HCT116 (cell line): Measurements from ENCODE around the gene HK1. TPM values are rescaled to one million over a fixed set of nuclear protein-coding genes. Genes with fewer than 3 reads are reported as not detected.

Experiments
- ATAC-seq: fragments of 200-7000 bp; cut with Tn5 transposase; 2 replicates; pipeline ENCODE4 v1.9.1; 2020; ENCODE audit warnings: mild to moderate bottlenecking, moderate library complexity
- BruUV-seq: library from RNA; stranded (reverse); fragments of 400-500 nt; replicated peaks from 2 replicates; lab custom pipeline; 2021; lab: Mats Ljungman, UMichigan
- CTCF ChIA-PET: fragments of 300-600 bp; sonication (Branson Sonifier 250); formaldehyde crosslinking; loops from one replicate; lab custom pipeline; 2021; ENCODE audit warnings: antibody characterized with exemption; lab: Charles Lee
- POLR2A ChIA-PET: fragments of 300-600, 350-600 bp; sonication (Branson Sonifier 250); formaldehyde crosslinking; loops from one replicate; lab custom pipeline; 2021; ENCODE audit warnings: antibody characterized with exemption; lab: Charles Lee
- RAD21 ChIA-PET, 2 experiments: fragments of 300-600 bp; sonication (Branson Sonifier 250); formaldehyde crosslinking; loops; one replicate each; lab custom pipeline; 2023; ENCODE audit warnings: low total read pairs in 2 of 2; ENCODE audit not compliant: uncharacterized antibody in 2 of 2, unreplicated experiment in 2 of 2, low non-redundant PET in 1 of 2; lab: Charles Lee
- DNase-seq: peaks from one replicate; pipeline ENCODE4 v3.0.0-alpha.2; 2010; ENCODE audit warnings: low read depth, low spot score
- H2AFZ ChIP-seq: fragments of 200-600 bp; shearing (Covaris generic), sonication (generic); 2 replicates; pipeline ENCODE4 v1.6.1; 2017; ENCODE audit warnings: low read depth, mixed run types, mixed read lengths, antibody characterized with exemption, low read length; ENCODE audit not compliant: poor library complexity, severe bottlenecking
- H3K27ac ChIP-seq: 2 replicates; pipeline ENCODE4 v1.5.1; 2012; ENCODE audit warnings: low read depth, low read length
- H3K27me3 ChIP-seq: fragments of 200-600 bp; sonication (generic); 2 replicates; pipeline ENCODE4 v1.6.1; 2016; ENCODE audit warnings: mixed run types, low read length, mixed read lengths; ENCODE audit not compliant: insufficient read depth
- H3K36me3 ChIP-seq, 2 experiments: fragments of 200-500 bp in 1 of 2; fragments of 200-600 bp in 1 of 2; sonication (Bioruptor generic) in 1 of 2; sonication (generic) in 1 of 2; 2 replicates each; pipeline versions ENCODE4 v1.5.1 to v1.6.1; 2014 to 2016; ENCODE audit warnings: low read length in 2 of 2, inconsistent platforms in 1 of 2, mixed read lengths in 1 of 2, mixed run types in 1 of 2; ENCODE audit not compliant: insufficient read depth in 2 of 2, control insufficient read depth in 1 of 2
- H3K4me1 ChIP-seq, 2 experiments: fragments of 200-600 bp in 1 of 2; sonication (generic) in 1 of 2; 2 replicates each; pipeline versions ENCODE4 v1.5.1 to v1.6.1; 2012 to 2017; ENCODE audit warnings: low read length in 2 of 2, inconsistent platforms in 1 of 2, mild to moderate bottlenecking in 1 of 2, mixed read lengths in 1 of 2, mixed run types in 1 of 2, moderate library complexity in 1 of 2; ENCODE audit not compliant: insufficient read depth in 2 of 2, control insufficient read depth in 1 of 2
- H3K4me2 ChIP-seq: fragments of 200-600 bp; sonication (generic); 2 replicates; pipeline ENCODE4 v1.6.1; 2017; ENCODE audit warnings: mixed run types, low read length, mixed read lengths
- H3K4me3 ChIP-seq, 2 experiments: fragments of 200-600 bp in 1 of 2; sonication (generic) in 1 of 2; replicated peaks in 1 of 2; 2 replicates each; pipeline ENCODE4 v1.5.1; 2011 to 2016; ENCODE audit warnings: low read length in 2 of 2, control low read depth in 1 of 2, low read depth in 1 of 2, mild to moderate bottlenecking in 1 of 2, mixed read lengths in 1 of 2, mixed run types in 1 of 2
- H3K79me2 ChIP-seq: fragments of 200-600 bp; sonication (generic); 2 replicates; pipeline ENCODE4 v1.6.1; 2017; ENCODE audit warnings: mild to moderate bottlenecking, mixed run types, low read length, moderate library complexity, mixed read lengths; ENCODE audit not compliant: insufficient read depth
- H3K9ac ChIP-seq: fragments of 200-600 bp; sonication (generic); 2 replicates; pipeline ENCODE4 v1.6.1; 2016; ENCODE audit warnings: low read length, mixed read lengths
- H3K9me2 ChIP-seq: fragments of 200-600 bp; sonication (generic), shearing (Covaris generic); 2 replicates; pipeline ENCODE4 v1.6.1; 2017; ENCODE audit warnings: mixed run types, mild to moderate bottlenecking, moderate library complexity; ENCODE audit not compliant: insufficient read depth
- H3K9me3 ChIP-seq, 2 experiments: fragments of 200-500 bp in 1 of 2; fragments of 200-600 bp in 1 of 2; sonication (Bioruptor generic) in 1 of 2; sonication (generic) in 1 of 2; 2 replicates each; pipeline ENCODE4 v1.6.1; 2014 to 2017; ENCODE audit warnings: low read length in 2 of 2, mixed read lengths in 2 of 2, inconsistent platforms in 1 of 2, low read depth in 1 of 2, mild to moderate bottlenecking in 1 of 2, mixed run types in 1 of 2, moderate library complexity in 1 of 2; ENCODE audit not compliant: control insufficient read depth in 1 of 2, insufficient read depth in 1 of 2
- H4K20me1 ChIP-seq: fragments of 200-600 bp; sonication (generic), shearing (Covaris generic); 2 replicates; pipeline ENCODE4 v1.6.1; 2017; ENCODE audit warnings: mixed run types, mild to moderate bottlenecking, moderate library complexity; ENCODE audit not compliant: insufficient read depth
- CBX3 ChIP-seq: IDR thresholded peaks from 2 replicates; pipeline ENCODE4 v1.6.1; 2012; ENCODE audit warnings: low read depth
- CEBPB ChIP-seq: IDR thresholded peaks from 2 replicates; pipeline ENCODE4 v1.6.1; 2012; ENCODE audit warnings: low read depth
- EGR1 ChIP-seq: IDR thresholded peaks from 2 replicates; pipeline ENCODE4 v1.6.1; 2012; ENCODE audit warnings: low read depth
- ELF1 ChIP-seq: IDR thresholded peaks from 2 replicates; pipeline ENCODE4 v1.6.1; 2012; ENCODE audit warnings: low read depth, borderline replicate concordance
- EZH2 ChIP-seq: fragments of 200-600 bp; sonication (generic); IDR thresholded peaks from 2 replicates; pipeline ENCODE4 v1.6.1; 2017; ENCODE audit warnings: antibody characterized with exemption, mixed run types
- JUND ChIP-seq: IDR thresholded peaks from 2 replicates; pipeline ENCODE4 v1.6.1; 2012
- RAD21 ChIP-seq: IDR thresholded peaks from 2 replicates; pipeline ENCODE4 v1.6.1; 2012; ENCODE audit warnings: low read depth, mild to moderate bottlenecking
- SIN3A ChIP-seq: IDR thresholded peaks from 2 replicates; pipeline ENCODE4 v1.6.1; 2012; ENCODE audit warnings: low read depth
- SP1 ChIP-seq: IDR thresholded peaks from 2 replicates; pipeline ENCODE4 v1.6.1; 2012; ENCODE audit warnings: low read depth
- ZFX ChIP-seq: fragments of 450-650 bp; IDR thresholded peaks from 2 replicates; pipeline ENCODE4 v1.6.1; 2017
- ZNF274 ChIP-seq: fragments of 200-500 bp; sonication (Bioruptor generic); IDR thresholded peaks from 2 replicates; pipeline ENCODE4 v1.6.1; 2014; ENCODE audit warnings: mild to moderate bottlenecking, low read depth, low read length, inconsistent platforms
- intact Hi-C: fragments of 100-400 bp; cut with micrococcal nuclease; formaldehyde crosslinking; loops from 2 replicates; pipeline ENCODE4 v1.10.0; 2022
- total RNA-seq: library from RNA; stranded (reverse); gene quantifications from one replicate; pipeline ENCODE4 v1.2.1, GENCODE V29; 2021; ENCODE audit not compliant: unreplicated experiment
- TF ChIP-seq, protein P1 (sequence below): IDR thresholded peaks from 2 replicates; pipeline ENCODE4 v1.6.1; 2012; ENCODE audit warnings: low read depth
- TF ChIP-seq, protein P2 (sequence below): IDR thresholded peaks from 2 replicates; pipeline ENCODE4 v1.6.1; 2011; ENCODE audit warnings: mild to moderate bottlenecking, low read length, moderate library complexity; ENCODE audit not compliant: insufficient replicate concordance; ENCODE audit errors: extremely low read depth

Gene HK1
- total RNA-seq, 1 experiment from 2014 or later, result 50.3 TPM

DNA sequence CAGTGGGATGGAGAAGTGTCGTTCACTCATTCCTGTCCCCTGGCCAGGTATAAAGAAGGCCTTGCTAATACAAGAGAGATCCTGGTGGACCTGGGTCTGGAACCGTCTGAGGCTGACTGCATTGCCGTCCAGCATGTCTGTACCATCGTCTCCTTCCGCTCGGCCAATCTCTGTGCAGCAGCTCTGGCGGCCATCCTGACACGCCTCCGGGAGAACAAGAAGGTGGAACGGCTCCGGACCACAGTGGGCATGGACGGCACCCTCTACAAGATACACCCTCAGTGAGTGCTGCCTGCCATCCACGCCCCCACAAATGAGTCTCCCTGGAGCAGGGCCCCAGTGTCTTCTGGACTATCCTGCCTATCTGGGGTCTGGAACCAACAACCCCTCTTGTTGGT lies 31.0 kb upstream of the HK1 start:
- ChIA-PET POLR2A (no interaction called here), RAD21 (no interaction called here), CTCF (no interaction called here)
- Histone ChIP-seq H4K20me1 (no peaks in the 10 kb centered on the region), H2AFZ (no peak overlapping the region), H3K79me2 (no peaks in the 10 kb centered on the region), H3K27me3 (no peaks in the 10 kb centered on the region), H3K9ac (no peak overlapping the region), H3K4me3 (no peak overlapping the region), H3K9me2 (no peaks in the 10 kb centered on the region), H3K27ac (no peak overlapping the region), H3K9me3 (no peaks in the 10 kb centered on the region), H3K4me2 (no peak overlapping the region), H3K4me1 (no peaks in the 10 kb centered on the region), H3K36me3 (no peaks in the 10 kb centered on the region)
- intact Hi-C loops, result no loop called here
- DNase-seq (no peak), ATAC-seq (no peak)
- BruUV-seq, result no TSS peak
- TF ChIP-seq RAD21, result no peak
- TF ChIP-seq ZFX, result no peak
- no peak for TF ChIP-seq CEBPB
- TF ChIP-seq, protein P1, sequence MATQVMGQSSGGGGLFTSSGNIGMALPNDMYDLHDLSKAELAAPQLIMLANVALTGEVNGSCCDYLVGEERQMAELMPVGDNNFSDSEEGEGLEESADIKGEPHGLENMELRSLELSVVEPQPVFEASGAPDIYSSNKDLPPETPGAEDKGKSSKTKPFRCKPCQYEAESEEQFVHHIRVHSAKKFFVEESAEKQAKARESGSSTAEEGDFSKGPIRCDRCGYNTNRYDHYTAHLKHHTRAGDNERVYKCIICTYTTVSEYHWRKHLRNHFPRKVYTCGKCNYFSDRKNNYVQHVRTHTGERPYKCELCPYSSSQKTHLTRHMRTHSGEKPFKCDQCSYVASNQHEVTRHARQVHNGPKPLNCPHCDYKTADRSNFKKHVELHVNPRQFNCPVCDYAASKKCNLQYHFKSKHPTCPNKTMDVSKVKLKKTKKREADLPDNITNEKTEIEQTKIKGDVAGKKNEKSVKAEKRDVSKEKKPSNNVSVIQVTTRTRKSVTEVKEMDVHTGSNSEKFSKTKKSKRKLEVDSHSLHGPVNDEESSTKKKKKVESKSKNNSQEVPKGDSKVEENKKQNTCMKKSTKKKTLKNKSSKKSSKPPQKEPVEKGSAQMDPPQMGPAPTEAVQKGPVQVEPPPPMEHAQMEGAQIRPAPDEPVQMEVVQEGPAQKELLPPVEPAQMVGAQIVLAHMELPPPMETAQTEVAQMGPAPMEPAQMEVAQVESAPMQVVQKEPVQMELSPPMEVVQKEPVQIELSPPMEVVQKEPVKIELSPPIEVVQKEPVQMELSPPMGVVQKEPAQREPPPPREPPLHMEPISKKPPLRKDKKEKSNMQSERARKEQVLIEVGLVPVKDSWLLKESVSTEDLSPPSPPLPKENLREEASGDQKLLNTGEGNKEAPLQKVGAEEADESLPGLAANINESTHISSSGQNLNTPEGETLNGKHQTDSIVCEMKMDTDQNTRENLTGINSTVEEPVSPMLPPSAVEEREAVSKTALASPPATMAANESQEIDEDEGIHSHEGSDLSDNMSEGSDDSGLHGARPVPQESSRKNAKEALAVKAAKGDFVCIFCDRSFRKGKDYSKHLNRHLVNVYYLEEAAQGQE, result no peak

DNA sequence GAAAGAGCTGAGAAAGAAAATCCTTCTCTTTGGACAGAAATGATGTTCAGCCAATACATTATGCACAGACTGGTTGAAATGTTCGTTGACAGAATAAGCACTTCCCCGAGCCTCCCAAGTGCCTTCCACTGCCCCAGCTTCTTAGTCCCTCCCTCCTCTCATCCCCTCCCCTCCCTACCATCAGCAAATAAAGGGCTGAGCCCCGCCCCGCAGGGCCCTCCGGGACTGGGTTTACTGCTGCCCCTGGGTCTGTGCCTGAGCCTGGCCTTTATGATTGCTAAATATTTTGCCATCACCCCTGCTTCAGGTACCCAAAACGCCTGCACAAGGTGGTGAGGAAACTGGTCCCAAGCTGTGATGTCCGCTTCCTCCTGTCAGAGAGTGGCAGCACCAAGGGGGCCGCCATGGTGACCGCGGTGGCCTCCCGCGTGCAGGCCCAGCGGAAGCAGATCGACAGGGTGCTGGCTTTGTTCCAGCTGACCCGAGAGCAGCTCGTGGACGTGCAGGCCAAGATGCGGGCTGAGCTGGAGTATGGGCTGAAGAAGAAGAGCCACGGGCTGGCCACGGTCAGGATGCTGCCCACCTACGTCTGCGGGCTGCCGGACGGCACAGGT lies 30.1 kb upstream of the HK1 start:
- Histone ChIP-seq H3K4me2 (no peak overlapping the region), H4K20me1 (no peaks in the 10 kb centered on the region), H3K9me2 (no peaks in the 10 kb centered on the region), H3K27me3 (no peaks in the 10 kb centered on the region), H3K4me1 (no peaks in the 10 kb centered on the region), H3K9ac (no peak overlapping the region), H3K27ac (no peak overlapping the region), H3K36me3 (no peaks in the 10 kb centered on the region), H2AFZ (no peak overlapping the region), H3K4me3 (no peak overlapping the region), H3K79me2 (no peaks in the 10 kb centered on the region), H3K9me3 (no peaks in the 10 kb centered on the region)
- POLR2A ChIA-PET, result no interaction called here
- intact Hi-C loops, result no loop called here
- ATAC-seq (no peak), DNase-seq (no peak)
- RAD21 ChIA-PET, result no interaction called here
- CTCF ChIA-PET, result no interaction called here
- BruUV-seq, result no TSS peak
- TF ChIP-seq EGR1, result no peak
- TF ChIP-seq JUND, result no peak
- TF ChIP-seq ZNF274, result no peak
- TF ChIP-seq EZH2, result no peak
- TF ChIP-seq CBX3, result no peak
- TF ChIP-seq CEBPB, result no peak
- TF ChIP-seq ELF1, result no peak
- TF ChIP-seq SIN3A, result no peak
- TF ChIP-seq SP1, result no peak
- TF ChIP-seq, protein P2, sequence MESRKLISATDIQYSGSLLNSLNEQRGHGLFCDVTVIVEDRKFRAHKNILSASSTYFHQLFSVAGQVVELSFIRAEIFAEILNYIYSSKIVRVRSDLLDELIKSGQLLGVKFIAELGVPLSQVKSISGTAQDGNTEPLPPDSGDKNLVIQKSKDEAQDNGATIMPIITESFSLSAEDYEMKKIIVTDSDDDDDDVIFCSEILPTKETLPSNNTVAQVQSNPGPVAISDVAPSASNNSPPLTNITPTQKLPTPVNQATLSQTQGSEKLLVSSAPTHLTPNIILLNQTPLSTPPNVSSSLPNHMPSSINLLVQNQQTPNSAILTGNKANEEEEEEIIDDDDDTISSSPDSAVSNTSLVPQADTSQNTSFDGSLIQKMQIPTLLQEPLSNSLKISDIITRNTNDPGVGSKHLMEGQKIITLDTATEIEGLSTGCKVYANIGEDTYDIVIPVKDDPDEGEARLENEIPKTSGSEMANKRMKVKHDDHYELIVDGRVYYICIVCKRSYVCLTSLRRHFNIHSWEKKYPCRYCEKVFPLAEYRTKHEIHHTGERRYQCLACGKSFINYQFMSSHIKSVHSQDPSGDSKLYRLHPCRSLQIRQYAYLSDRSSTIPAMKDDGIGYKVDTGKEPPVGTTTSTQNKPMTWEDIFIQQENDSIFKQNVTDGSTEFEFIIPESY, result no peak
